CD4-positive, alpha-beta T cell treated with Interleukin-21 for 1 hour (primary cell): ENCODE results near the gene SLC13A5.
"Not testable (repeated sequence)": the region's sequence is repeated elsewhere in the genome, so short reads cannot be mapped to it uniquely, and the experiment has no call there.

Source experiments
- DNase-seq: peaks from one replicate; pipeline ENCODE4 v3.0.0-alpha.2; 2020

The SLC13A5 gene

DNA sequence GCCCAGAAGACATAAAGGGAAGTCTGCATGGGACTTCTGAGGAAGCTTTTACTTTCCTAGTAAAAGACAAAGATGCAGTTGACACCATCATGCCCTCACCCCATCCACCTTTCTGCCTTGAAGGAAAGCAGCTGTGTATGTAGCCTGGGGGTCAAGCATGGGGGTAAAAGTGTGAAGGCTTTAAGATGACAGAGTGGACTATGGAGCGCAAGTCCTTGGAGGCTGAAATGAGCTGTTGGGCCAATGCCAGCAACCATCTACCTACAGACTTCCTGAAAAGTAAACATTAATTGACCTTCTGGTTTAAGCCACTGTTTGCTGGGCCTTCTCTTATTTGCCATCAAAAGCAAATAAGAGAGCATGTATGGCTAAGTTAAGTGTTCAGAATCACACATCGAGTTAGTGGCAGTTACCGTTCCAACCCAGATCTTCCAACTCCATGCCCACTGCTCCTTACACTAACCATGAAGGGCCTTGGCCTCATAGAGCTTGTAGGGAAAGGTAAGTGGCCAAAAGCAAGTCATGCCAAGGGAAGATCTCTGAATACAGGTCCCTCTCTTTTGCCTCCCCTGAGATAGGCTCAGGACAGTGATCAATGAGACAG lies 30.0 kb downstream of the SLC13A5 start:
- DNase-seq, result no peak

DNA sequence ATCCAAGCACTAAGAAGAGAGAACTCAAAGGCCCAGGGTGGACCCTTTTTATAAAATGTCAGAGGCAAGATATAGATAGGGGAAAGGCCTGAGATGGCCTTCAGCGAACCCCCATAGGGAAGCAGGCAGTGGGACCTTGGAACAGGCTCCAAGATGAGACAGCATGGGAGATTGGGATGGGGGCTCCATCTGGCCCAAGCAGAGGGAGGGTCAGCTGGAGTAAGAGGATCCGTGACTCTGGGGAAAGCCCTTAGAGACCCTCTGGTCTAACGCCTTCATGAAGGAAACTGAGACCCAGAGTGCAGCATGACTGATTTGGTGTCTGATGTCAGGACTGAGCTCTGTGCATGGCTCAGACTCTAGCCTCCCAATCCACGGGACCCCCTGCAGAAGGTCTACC lies 30.8 kb downstream of the SLC13A5 start:
- no peak for DNase-seq

- DNase-seq, result no peak
Measured at GRCh38 chr17:6681671-6682070, 31.5 kb downstream of the SLC13A5 start.

DNA sequence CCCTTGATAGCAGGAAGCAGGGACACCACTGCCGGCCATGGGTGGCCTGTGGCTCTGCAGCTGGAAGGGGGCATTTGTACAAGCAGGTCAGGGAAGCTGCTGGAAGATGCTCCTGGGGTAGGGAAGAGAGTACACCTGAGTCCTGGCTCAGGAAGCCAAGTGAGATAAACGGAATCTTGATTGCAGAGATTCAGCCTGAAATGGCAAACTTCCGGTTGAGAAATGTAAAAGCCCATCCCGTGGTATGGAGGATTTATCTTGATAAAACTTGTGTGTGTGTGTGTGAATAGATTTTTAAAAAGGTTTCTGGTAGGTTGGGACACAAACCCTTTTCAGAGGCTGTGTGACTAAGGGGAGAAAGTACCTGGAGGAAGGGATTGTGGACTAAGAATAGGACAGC lies 32.0 kb downstream of the SLC13A5 start:
- no peak for DNase-seq

DNA sequence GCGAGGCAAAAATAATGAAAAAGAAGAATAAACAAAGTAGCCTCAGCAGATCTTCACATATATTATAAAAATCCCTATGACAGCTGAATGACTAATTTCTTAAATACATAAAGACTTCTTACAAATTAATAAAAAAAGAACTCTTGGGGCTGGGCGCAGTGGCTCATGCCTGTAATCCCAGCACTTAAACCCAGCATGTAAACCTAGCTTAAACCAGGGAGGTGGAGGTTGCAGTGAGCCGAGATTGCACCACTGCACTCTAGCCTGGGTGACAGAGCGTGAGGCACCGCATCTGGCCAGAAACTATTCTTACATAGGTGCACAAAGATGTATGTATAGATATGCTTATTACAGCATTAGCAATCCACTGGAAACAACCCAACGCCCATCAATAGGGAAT lies 33.9 kb downstream of the SLC13A5 start:
- DNase-seq, result no peak

- DNase-seq, result no peak
Measured at GRCh38 chr17:6677946-6678345, 35.2 kb downstream of the SLC13A5 start.

GRCh38 chr17:6677158-6677831 lies 35.9 kb downstream of the SLC13A5 start:
- DNase-seq, result no peak

GRCh38 chr17:6676802-6677157 lies 36.4 kb downstream of the SLC13A5 start:
- no peak for DNase-seq

DNA sequence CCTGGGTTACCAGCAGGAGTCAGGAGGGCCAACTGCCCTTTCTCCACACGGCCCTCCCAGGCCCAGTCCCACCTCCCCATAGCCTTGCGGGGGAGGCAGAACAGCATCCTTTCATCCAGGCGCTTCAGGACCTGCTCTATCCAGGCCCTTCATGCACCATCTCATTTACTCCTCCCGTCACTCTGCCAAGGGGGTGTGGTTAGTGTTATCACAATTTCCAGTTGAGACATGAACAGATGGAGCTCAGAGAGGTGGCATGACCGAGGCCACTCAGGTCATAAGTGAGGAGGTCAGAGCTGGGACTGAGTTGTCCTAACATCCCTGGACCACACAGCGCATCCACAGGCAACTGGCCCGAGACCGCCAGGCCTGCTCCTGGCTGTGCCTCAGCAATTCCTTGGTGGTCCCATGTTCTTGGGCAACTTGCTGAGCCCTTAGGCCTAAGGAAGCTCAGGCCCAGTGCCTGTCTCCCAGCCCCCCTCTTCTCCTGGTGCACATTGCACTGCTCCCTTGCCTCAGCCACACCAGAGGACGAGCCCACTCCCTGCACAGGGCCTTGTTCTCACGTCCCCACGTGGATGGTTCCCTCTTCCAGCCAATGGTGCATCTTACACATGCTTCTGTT lies 37.9 kb downstream of the SLC13A5 start:
- no peak for DNase-seq

GRCh38 chr17:6674586-6674985 lies 38.6 kb downstream of the SLC13A5 start:
- DNase-seq, result no peak

DNA sequence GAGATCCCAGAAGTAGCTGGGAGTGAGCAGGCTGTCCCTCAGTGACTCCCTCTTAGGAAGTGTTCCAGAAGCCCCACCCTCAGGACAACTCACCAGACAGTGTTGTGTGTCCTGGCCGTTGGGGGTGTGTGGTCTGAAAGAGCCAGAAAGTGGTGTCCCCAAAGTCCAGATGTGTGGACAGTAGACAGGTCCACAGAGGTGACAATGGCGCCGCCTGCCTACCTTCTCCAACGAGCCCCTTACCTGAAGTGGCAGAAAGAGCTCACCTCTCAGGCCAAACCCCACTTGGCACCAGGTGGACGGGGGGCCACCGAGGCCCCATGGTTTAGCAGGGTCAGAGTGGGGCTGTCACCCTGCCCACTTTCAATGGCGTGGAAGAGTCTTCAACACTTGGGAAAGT lies 41.7 kb downstream of the SLC13A5 start:
- no peak for DNase-seq

DNA sequence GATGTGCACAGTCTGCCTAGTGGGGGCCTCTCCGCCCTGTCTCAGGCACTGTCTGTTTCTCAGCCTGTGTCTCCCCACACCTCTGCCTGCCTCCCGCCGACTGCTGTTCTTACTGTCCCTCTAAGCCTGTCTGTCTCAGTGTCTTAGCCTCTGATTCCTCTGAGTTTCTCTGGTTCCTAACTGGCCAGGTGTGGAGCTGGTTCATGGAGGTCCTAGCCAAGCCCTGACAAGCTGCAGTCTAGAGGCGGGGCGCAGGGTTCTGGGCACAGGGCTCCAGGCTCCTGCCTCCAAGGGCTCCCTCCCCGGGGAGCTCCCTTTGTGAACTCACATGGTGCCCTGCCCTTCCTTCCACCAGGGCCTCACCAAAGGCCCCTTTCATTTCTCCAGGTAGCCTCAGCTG lies 42.2 kb downstream of the SLC13A5 start:
- no peak for DNase-seq

DNA sequence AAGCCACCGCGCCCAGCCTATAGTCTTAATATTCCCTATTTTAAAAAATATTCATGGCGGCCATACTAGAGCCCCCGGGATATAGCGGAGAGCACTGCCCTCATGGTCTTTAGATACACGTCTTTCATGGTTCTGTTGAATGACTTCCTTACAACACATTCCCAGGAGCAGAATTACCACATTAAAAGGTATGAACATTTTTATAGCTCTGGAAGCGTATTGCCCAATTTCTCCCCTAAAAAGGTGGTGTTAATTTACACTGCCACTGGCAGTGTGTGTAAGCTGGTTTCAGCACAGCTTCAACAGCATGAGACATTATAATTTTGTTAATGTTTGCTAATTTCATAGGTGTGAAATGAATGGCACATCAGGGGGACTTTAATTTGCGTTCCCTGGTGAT lies 42.6 kb downstream of the SLC13A5 start:
- no peak for DNase-seq

DNA sequence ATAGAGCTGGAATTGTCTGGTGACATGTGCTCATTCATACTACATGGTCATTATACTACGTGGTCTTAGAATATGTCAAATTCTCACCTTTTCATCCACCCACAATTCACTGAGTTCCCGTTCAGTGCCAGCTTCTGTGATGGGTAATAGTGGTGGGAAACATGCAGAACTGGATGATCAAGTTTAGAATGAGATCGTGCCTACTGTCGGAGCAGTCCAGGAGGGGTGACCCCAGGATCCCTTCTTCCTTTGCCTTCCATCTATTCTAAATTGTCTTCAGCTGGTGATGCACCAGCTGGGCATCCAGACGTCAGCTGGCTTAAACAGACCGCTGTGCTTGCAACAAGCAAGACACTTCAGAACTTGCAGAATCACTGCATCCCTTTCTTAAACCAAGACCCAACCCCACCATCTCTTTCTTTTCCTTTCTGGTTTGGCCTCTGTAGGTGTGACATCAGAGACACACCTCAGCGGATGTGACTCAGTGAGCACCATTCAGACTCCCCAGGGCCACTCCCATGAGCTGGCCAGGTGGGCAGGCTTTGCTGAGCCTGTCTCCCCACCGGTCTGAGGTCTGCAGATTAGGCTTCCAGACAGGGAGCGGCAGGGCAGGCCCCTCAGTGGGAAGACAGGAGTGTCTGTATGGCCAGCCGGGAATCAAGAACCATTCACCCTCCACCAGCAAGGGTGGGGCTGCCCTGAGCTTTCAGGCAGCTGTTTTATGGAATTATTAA lies 43.5 kb downstream of the SLC13A5 start:
- DNase-seq, result no peak

DNA sequence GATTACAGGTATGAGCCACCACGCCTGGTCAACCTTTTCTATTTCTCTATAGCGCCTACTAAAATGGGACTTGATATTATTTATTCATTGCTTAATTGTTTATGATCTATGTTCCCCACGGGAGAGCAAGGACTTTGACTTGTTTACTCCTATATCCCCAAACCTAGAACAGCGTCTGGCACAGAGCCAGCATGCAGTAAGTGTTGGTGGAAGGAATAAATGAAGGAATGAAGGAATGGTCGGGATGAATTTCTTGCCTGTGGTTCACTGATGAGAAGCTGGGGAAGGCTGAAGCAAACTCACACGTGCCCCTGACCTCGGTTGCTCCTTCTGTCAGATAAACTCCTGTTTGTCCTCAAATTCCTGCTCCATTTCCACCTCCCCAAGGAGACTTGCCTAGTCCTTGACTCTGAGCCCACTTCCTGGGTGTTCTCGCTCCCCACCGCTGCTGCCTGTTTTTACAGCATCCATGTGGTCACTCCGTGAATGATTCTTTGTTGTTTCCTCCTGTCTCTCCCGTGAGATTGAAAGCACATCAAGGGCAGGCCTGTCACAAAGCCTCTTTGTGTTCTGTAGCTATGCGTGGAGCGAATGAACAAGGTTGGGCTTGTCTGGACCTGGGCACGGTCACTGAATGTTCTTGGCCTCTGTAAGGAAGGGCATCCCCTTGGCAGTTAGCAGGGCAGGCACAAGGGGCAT lies 44.3 kb downstream of the SLC13A5 start:
- no peak for DNase-seq

DNA sequence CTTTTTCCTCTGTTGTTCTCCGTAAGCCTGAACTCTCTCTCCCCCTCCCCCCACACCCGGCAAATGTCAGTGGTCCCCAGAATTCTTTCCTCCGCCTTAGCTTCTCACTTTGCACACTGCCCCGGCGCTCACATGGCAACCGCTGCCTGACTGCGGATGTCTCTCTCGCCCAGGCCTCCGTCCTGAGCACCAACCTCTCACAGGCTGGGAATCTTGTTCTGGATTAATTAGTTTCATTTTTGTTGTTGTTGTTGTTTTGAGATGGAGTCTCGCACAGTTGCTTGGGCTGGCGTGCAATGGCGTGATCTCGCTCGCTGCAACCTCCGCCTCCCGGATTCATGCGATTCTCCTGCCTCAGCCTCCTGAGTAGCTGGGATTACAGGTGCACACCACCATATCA lies 45.0 kb downstream of the SLC13A5 start:
- no peak for DNase-seq

GRCh38 chr17:6667516-6667915 lies 45.7 kb downstream of the SLC13A5 start:
- no peak for DNase-seq

DNA sequence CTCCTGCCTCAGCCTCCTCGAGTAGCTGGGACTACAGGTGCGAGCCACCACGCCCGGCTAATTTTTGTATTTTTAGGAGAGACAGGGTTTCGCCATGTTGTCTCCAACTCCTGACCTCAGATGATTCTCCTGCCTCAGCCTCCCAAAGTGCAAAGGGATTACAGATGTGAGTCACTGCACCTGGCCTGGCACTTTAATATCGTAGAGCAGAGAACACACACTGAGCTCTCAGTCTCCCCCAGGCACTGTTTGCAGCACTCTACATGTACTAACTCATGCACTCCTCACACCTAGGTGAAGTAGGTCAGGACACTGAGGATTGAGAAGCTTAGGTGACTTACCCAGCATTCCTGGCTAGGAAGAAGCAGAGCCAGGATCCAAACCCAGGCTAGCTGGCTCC lies 46.6 kb downstream of the SLC13A5 start:
- DNase-seq, result no peak

- peak; percentile 57 for DNase-seq
Measured at GRCh38 chr17:6666077-6666521, 47.1 kb downstream of the SLC13A5 start.

- DNase-seq, result not testable (repeated sequence)
Measured at GRCh38 chr17:6663200-6663599, 50.0 kb downstream of the SLC13A5 start.

DNA sequence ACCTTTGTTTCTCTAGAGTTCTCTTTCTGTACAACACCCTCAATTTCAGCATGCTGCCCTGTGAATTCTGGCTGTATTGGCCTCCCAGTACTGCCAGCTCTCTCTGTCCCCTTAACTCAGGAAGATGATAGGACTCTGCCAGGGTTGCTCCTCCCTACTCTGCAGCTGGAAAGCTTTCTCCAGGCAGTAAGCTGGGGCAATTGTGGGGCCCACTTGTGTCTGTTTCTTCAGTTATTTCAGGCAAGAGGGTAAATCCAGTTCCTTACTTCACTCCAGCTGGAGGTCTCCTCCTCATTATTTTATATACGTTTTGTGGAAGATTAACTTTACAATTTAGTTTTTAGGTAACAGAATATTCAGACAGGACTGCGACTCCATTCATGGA lies 51.7 kb downstream of the SLC13A5 start:
- DNase-seq, result no peak

GRCh38 chr17:6660805-6661463 lies 52.2 kb downstream of the SLC13A5 start:
- DNase-seq, result no peak

DNA sequence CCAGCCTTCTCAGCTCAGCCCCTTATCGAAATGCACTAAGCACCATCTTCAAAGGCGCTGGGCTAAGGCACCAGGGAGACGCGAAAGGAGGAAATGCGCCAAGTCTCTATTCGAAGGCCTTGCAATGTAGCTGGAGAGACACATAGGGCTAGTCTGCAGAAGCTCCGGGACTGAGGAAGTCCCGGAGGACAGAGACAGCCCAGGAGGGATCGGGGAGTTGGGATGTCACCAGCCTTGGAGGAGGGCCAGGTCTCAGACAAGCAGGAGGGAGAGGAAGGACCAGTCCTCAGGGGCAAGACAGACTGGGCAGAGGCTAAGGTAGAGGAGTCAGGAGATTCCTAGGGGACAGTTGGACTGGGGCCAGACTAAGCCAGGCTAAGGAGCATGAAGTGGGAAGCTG lies 53.1 kb downstream of the SLC13A5 start:
- DNase-seq, result no peak
